GM21576 (cell line): ENCODE measurements around the gene CTDSP2.

Experiments
- ATAC-seq: cut with Tn5 transposase; IDR thresholded peaks from one replicate; pipeline ENCODE4 v1.9.1; 2021; ENCODE audit warnings: mild to moderate bottlenecking, moderate library complexity; ENCODE audit not compliant: unreplicated experiment

Gene CTDSP2

DNA sequence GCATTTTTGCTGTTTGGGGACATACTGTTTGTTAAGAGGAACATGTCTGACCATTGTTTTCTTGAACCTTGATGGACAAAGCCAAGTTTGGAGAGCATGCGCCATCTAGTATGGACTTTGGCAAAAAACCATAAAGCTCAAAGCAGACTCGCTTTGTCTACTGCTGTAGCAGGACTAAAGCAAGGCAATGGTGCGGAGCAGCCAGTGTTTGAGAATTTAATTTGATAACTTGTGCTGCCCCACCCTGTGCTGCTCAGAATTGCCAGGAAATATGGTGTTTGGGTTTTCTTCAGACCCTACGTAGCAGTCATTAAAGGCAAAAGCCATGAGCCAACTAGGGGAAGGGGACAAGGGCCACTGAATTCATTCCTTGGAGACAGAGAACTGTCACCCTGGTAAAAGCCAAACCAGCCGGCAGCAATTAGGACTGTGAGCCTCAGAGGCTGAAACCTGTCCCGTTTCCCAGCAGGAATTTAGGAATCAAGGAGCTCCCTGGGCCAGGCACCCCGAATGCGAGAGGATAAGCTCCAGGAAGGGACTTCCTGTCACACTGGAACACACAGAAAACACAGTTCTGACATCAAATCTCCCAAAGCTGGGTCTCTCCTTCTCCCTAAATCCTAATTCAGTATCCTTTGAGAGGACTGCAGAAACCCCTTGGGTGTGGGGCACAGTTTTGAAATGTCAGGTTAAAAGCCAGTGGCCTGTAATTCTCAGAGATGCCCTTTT, 29.1 kb downstream of the CTDSP2 start:
- ATAC-seq, result no peak

DNA sequence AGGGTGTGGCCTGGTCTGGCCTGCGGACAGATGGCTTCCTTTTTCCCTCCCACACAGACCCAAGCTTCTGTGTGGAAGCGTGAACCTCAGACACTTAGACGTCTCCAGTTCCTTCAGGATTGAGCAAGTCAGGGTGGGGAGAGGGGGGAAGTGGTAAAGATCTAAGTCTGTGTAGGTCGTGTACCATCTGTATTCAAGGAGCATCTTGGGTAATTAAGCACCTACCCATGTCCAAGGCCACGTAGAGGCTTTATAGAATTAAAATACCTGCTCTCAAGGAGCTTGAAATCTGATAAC, 29.7 kb downstream of the CTDSP2 start:
- ATAC-seq, result no peak

- ATAC-seq, result no peak
Measured at GRCh38 chr12:57816001-57816854, 30.3 kb downstream of the CTDSP2 start.

DNA sequence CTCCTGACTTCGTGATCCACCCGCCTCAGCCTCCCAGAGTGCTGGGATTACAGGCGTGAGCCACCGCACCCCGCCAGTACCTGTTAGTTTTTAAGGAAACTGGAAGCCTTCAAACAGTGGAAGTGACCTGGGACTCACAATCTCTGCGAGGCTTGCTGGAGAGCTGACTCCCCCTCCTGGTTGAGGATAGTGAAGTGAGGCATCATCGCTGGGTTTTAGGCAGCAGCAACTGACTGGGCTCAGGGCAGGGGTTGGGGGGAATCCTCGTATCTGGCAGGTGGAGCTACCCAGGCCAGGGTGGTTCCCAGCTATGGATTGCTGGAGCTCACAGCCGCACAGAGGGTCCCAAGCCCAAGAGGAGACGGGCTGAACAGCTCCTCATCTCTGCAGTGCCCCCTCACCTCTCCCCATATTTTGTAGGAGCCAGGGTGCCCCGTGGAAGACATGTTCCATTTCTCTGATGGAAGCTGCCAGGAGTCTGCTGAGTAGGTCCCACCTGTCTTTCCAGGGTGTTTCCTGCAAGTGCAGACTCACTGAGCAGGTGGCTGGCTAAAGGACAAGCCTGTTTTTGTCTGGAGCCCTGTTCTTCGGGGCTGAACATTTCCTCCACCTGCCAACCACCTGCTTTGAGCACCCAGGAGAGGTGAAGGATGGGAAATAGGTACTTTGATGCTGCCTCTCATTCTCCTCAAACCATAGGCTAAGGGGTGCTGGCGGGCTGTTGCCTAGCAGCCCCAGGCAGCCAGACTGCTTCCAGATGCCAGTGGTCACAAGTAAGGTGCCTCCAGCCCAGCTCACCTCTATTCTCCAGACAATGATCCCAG, 31.1 kb downstream of the CTDSP2 start:
- ATAC-seq, result no peak

DNA sequence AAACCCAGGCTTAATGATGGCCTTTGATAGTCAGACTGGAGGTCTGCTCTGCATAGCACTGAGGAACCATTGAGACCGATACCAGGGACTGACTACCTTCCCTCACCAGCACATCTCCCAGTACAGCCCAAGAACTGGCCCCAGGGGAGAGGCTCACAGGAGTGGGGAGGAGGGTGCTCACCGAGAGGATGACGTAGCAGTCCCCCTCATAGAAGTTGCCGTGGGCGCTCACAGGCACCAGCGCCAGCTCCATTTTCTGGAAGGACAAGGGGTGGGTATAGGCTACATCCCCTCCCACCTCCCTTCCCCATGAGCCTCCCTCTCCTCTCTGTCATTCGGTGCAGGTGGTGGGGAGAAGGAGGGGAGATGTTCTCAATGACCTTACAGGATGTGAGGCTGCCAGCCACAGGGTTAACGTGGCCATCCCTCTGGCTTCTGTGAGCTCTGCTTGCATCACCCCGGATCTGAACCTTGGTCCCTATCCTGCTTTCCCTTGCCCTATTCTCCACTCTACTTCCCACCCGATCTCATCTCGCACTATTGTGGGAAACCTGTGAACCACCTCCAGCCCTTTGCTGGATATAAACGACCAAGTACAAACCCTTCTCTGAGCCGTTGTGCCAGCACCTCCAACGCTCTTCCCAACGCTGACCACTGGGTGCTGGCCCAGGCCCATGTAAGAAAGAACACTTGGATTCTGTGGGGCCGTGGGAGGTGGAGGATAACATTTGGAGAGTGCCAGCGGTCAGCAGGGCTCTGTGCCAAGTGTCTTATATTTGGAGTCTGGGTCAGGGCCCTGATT, 32.4 kb downstream of the CTDSP2 start:
- no peak for ATAC-seq

DNA sequence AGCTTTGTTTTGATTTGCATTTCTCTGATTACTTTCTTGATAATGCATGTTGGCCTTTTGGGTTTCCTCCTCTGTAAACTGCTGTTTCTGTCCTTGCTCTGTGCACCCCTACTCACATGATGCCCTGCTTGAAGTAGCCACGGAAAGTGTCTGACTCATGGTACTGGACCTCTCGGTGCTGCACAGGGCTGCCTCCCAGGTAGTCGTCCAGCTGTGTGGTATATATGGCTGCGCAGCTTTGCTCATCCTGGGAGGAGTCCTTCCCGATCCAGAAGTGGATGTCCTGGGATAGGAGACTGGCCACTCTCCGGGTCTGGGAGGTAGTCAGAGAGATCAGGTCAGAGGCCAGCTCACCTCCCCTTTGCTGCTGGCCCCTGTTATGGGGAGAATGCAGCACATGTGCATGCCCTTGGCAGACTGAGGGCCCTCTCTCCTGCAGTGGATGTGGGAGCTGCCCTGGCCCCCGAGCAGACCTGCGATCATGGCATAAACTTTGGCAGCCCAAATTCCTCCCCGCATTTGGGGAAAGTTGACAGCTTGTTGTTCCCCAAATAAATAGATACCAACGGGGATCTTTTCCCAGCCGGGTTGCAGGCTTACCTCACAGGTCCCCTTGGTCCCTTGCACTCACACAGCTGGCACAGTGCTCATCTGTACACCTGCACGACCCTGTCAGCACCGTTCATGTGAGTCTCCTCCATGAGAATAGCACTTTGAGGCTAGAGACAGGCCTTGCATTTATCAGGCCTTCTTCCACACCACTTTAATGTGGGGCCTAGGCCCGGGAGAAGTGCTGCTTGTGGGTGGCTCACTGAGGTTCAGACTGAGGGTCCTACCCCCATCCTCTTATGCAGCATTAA, 33.2 kb downstream of the CTDSP2 start:
- ATAC-seq, result no peak

DNA sequence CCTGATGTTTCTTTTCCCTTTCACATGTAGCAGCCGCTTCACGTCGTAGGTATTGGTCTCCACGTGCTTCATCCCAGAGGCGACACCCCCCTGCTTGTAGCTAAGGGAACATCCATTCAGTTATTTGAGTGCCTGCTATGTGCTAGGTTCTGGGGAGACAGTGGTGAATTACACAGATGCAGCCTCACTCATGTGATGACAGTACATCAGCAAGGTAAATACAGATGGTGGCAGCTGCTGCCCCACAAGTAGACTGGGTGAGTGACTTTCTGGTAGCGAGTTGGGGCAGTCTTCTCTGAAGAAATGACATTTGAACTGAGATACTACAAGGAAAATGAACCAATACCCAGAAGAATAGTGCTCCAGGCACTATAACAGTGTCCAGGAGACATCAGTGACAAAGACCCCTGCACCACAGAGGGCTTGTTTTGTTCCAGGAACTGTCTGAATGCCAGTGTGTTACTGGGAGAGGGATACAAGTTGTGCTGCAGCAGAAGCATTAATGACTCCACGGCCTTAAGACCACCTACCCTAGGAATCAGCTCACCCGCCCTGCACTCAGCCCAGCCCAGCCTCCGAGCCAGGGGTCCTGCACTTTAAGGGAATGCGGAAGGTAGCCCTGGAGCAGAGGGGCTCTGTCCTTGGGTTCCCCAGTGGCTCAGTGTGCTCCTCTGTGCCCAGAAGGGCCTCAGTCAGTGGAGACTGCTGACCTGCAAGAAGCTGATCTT, 35.3 kb downstream of the CTDSP2 start:
- no peak for ATAC-seq

- ATAC-seq, result no peak
Measured at GRCh38 chr12:57810450-57810849, 36.1 kb downstream of the CTDSP2 start.

DNA sequence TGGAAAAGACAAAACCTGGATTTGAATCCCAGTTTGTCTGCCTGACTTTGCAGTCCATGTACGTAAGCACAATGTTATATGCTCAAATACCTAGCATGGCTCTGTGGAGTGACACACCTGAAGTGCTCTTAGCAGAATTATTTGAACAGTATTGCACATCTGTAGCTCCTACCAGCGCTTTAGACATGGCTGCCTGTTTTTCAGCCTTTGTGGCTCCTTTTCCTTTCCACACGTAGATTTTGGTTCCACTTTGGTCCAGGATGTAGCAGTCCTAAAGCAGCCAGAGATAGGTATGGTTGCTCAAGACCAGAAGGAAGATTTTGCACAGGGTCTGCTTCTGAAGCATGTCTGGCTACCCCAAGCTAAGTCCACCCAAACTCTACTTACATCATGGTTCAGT, 37.1 kb downstream of the CTDSP2 start:
- ATAC-seq, result no peak

- no peak for ATAC-seq
Measured at GRCh38 chr12:57808351-57808750, 38.2 kb downstream of the CTDSP2 start.

DNA sequence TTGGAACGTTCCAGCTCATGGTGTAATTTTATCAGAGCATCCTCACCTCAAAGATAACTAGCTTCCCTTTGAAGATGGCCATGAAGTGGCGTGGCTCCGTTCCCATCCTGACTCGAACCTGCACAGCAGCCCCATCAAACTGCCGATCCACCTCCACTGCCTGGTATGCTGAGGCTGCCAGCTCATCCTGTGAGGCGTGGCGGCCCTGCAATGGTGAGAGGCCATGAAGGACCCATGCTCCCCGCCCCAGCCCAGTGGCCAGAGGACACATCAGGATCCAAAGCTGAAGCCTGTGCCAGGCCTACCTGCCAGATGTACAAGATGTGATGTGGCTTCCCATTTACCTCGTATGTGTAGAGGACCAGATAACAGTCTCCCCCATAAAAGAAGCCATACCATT, 39.2 kb downstream of the CTDSP2 start:
- ATAC-seq, result no peak

- no peak for ATAC-seq
Measured at GRCh38 chr12:57806677-57807076, 39.9 kb downstream of the CTDSP2 start.

- ATAC-seq, result no peak
Measured at GRCh38 chr12:57803319-57803893, 43.1 kb downstream of the CTDSP2 start.

DNA sequence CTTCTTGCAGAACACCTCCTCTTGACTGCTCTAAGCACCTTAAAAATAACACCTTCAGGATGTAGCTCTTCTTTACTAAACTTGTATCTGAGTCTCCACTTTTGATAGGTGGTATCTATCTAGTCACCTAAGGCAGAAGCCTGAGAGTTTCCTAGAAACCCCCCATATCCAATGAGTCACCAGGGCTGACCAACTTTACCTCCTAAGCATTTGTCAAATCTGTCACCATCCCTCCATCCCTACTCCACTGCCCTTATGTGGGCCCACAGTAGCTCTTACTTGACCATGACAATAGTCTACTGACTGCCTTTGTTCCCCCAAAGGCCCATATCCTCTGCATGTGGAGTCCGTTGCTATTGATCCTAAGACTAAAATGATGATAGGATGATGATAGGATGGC, 43.9 kb downstream of the CTDSP2 start:
- no peak for ATAC-seq

GRCh38 chr12:57800965-57801364, 45.6 kb downstream of the CTDSP2 start:
- no peak for ATAC-seq

GRCh38 chr12:57797933-57798332, 48.6 kb downstream of the CTDSP2 start:
- no peak for ATAC-seq

- ATAC-seq, result no peak
Measured at GRCh38 chr12:57796996-57797395, 49.5 kb downstream of the CTDSP2 start.

DNA sequence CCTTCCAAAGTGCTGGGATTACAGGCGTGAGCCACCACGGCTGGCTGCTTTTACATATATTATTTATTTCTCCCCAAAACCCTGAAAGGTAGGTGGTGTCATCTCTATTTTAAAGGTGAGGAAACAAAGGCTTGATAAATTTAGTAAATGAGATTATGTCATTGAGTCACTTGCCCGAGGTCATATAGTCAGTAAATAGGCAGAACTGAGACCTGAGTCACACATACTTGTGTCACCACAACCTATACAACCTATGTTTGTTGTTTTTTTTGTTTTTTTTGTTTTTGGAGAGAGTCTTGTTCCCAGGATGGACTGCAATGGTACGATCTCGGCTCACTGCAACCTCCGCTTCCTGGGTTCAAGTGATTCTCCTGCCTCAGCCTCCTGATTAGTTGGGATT, 51.2 kb downstream of the CTDSP2 start:
- ATAC-seq, result no peak

DNA sequence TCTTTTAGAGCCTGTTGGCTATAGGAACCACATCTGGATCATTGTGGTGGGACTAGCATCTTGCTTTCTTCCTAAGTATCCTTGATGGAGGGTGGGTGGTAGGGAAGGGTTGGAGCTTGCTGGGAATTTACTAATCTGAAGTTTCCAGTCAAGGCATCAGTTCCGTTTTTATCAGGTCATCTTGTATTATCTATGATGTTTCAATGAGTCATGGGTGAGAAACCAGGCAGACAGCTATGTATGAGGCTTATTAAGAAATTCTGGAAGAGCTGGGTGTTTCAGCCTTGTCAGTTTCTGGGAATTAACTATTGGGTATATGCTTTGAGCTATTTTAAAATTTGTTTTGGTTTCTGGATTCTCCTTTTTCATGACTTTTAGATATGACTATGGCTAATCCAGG, 52.6 kb downstream of the CTDSP2 start:
- ATAC-seq, result no peak
